VCaP (cell line): Measurements from ENCODE around the gene ADH7.

Experiments used
- H3K27ac ChIP-seq: fragments of 450-650 bp; 2 replicates; pipeline ENCODE4 v1.5.1; 2017
- CTCF ChIP-seq: fragments of 450-650 bp; conservative IDR thresholded peaks from 2 replicates; pipeline ENCODE4 v1.5.1; 2017; ENCODE audit warnings: mild to moderate bottlenecking, moderate library complexity

The ADH7 gene

GRCh38 chr4:99403380-99404184, 31.6 kb downstream of the ADH7 start:
- no peak overlapping the region for H3K27ac ChIP-seq

GRCh38 chr4:99402765-99403164, 32.4 kb downstream of the ADH7 start:
- TF ChIP-seq CTCF: no peak
- no peak overlapping the region for H3K27ac ChIP-seq

More at GRCh38 chr4:99403380-99404184, 31.6 kb downstream of the ADH7 start:
- no peak for TF ChIP-seq CTCF

- TF ChIP-seq CTCF: no peak
Measured at GRCh38 chr4:99400831-99401230, 34.3 kb downstream of the ADH7 start.

GRCh38 chr4:99399017-99399416, 36.1 kb downstream of the ADH7 start:
- H3K27ac ChIP-seq: no peak overlapping the region
- no peak for TF ChIP-seq CTCF

More at GRCh38 chr4:99400831-99401230, 34.3 kb downstream of the ADH7 start:
- H3K27ac ChIP-seq: no peak overlapping the region

- TF ChIP-seq CTCF: no peak
- H3K27ac ChIP-seq: no peak overlapping the region
Measured at GRCh38 chr4:99395595-99396364, 39.4 kb downstream of the ADH7 start.

- no peak for TF ChIP-seq CTCF
- no peak overlapping the region for H3K27ac ChIP-seq
Measured at GRCh38 chr4:99394896-99395295, 40.2 kb downstream of the ADH7 start.

GRCh38 chr4:99390055-99390454, 45.1 kb downstream of the ADH7 start:
- H3K27ac ChIP-seq: no peak overlapping the region
- no peak for TF ChIP-seq CTCF
